ENCODE measurements around the gene UBE3B.

Gene UBE3B

DNA sequence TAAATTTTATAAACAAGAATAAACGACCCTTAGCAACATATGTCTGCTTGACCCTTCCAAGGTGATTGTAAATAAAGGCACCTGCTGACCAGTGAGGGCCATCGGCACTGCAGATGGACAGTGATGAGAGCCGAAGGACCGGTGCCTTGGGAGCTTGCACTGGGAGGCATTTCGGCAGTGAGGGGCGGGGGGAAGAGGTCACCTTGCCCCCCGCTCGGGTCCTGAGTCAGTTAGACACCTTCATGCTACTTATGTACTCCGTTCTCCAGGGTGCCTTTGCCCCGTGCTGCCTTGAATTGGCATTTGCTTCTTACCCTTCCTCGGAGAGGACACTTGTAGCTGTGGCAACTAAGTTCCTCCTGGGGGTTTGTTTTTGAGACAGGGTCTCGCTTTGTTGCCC lies 72.8 kb downstream of the UBE3B start:
- H3K79me1 ChIP-seq (ENCODE audit: low read length), result no peaks in the 10 kb centered on the region
- H3K4me1 ChIP-seq (ENCODE audit: control insufficient read depth, low read depth, low read length), result no peaks in the 10 kb centered on the region
- no peak overlapping the region for H3K18ac ChIP-seq (ENCODE audit: low read length)
- no peak overlapping the region for H2BK120ac ChIP-seq (ENCODE audit: low read depth, low read length)
- no peaks in the 10 kb centered on the region for H3K79me2 ChIP-seq (ENCODE audit: control insufficient read depth, insufficient read depth, low read length)
- H4K8ac ChIP-seq (ENCODE audit: low read depth, low read length), result no peak overlapping the region
- H2BK15ac ChIP-seq (replicated peaks; ENCODE audit: low read depth), result no peak overlapping the region
- no peak overlapping the region for H3K9ac ChIP-seq (ENCODE audit: low read length)
- no peak overlapping the region for H3K4me2 ChIP-seq (ENCODE audit: low read length)
- H3K4me3 ChIP-seq (ENCODE audit: low read length), result no peak overlapping the region
- no peak overlapping the region for H3K4ac ChIP-seq (ENCODE audit: low read depth, low read length)
- WGBS (ENCODE audit: extremely low coverage, insufficient coverage, low lambda C conversion rate), result no CpG with 5 or more reads among the region's 12 CpGs
- no peak overlapping the region for H2AK5ac ChIP-seq (ENCODE audit: low read length)
- no peak overlapping the region for H2BK5ac ChIP-seq (ENCODE audit: low read length)
- H3K27me3 ChIP-seq (ENCODE audit: insufficient read depth, low read length, poor library complexity), result no peaks in the 10 kb centered on the region
- H4K5ac ChIP-seq (ENCODE audit: low read length), result no peak overlapping the region
- no peak overlapping the region for H3K56ac ChIP-seq (ENCODE audit: low read length)
- H3K36me3 ChIP-seq (ENCODE audit: control insufficient read depth, insufficient read depth, low read length), result no peaks in the 10 kb centered on the region
- DNase-seq, result no peak
- no peak overlapping the region for H3K27ac ChIP-seq (ENCODE audit: low read depth, low read length)
- H3K23ac ChIP-seq (ENCODE audit: low read length), result no peak overlapping the region

- Histone ChIP-seq H3K4me2 (ENCODE audit: low read length) (no peak overlapping the region), H3K4me3 (ENCODE audit: low read length) (no peak overlapping the region), H2BK15ac (replicated peaks; ENCODE audit: low read depth) (no peak overlapping the region), H4K8ac (ENCODE audit: low read depth, low read length) (no peak overlapping the region), H3K9ac (ENCODE audit: low read length) (no peak overlapping the region), H3K79me2 (ENCODE audit: control insufficient read depth, insufficient read depth, low read length) (no peaks in the 10 kb centered on the region), H3K4ac (ENCODE audit: low read depth, low read length) (no peak overlapping the region), H3K56ac (ENCODE audit: low read length) (no peak overlapping the region), H2BK5ac (ENCODE audit: low read length) (no peak overlapping the region), H3K18ac (ENCODE audit: low read length) (no peak overlapping the region), H2BK120ac (ENCODE audit: low read depth, low read length) (no peak overlapping the region), H3K27ac (ENCODE audit: low read depth, low read length) (no peak overlapping the region), H4K5ac (ENCODE audit: low read length) (no peak overlapping the region), H3K23ac (ENCODE audit: low read length) (no peak overlapping the region), H3K27me3 (ENCODE audit: insufficient read depth, low read length, poor library complexity) (no peaks in the 10 kb centered on the region), H3K79me1 (ENCODE audit: low read length) (no peaks in the 10 kb centered on the region), H3K36me3 (ENCODE audit: control insufficient read depth, insufficient read depth, low read length) (no peaks in the 10 kb centered on the region), H2AK5ac (ENCODE audit: low read length) (no peak overlapping the region), H3K4me1 (ENCODE audit: control insufficient read depth, low read depth, low read length) (no peaks in the 10 kb centered on the region)
- DNase-seq, result no peak
- no CpG with 5 or more reads among the region's 6 CpGs for WGBS (ENCODE audit: extremely low coverage, insufficient coverage, low lambda C conversion rate)
These were observed 73.7 kb downstream of the UBE3B start for GRCh38 chr12:109551108-109551507.

DNA sequence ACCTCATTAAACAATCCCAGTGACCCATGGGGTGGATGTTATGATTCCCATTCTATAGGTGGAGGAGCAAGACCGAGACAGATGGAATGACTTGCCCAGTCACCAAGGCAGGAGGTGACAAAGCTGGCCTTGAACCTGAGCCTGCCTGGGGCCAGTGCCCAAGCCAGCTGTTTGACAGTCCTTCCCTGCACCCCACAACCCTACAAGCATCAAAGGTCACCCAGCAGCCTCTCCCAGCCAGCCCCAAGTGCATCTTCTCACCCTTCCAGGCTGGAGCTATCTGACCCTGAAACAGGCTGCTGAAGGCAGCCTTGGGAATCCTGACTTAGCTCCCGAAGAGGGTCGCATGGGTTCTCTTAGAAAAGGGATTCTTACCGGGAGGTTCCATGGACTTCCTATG lies 75.5 kb downstream of the UBE3B start:
- Histone ChIP-seq H3K79me1 (ENCODE audit: low read length) (no peaks in the 10 kb centered on the region), H2BK120ac (ENCODE audit: low read depth, low read length) (no peak overlapping the region), H3K4me3 (ENCODE audit: low read length) (no peak overlapping the region), H3K4me1 (ENCODE audit: control insufficient read depth, low read depth, low read length) (no peaks in the 10 kb centered on the region), H3K27me3 (ENCODE audit: insufficient read depth, low read length, poor library complexity) (no peaks in the 10 kb centered on the region), H3K4ac (ENCODE audit: low read depth, low read length) (no peak overlapping the region), H3K4me2 (ENCODE audit: low read length) (no peak overlapping the region), H3K36me3 (ENCODE audit: control insufficient read depth, insufficient read depth, low read length) (no peaks in the 10 kb centered on the region), H3K18ac (ENCODE audit: low read length) (no peak overlapping the region), H3K23ac (ENCODE audit: low read length) (no peak overlapping the region), H2BK15ac (replicated peaks; ENCODE audit: low read depth) (no peak overlapping the region), H2AK5ac (ENCODE audit: low read length) (no peak overlapping the region), H3K56ac (ENCODE audit: low read length) (no peak overlapping the region), H3K79me2 (ENCODE audit: control insufficient read depth, insufficient read depth, low read length) (no peaks in the 10 kb centered on the region), H4K5ac (ENCODE audit: low read length) (no peak overlapping the region), H2BK5ac (ENCODE audit: low read length) (no peak overlapping the region), H3K9ac (ENCODE audit: low read length) (no peak overlapping the region), H3K27ac (ENCODE audit: low read depth, low read length) (no peak overlapping the region), H4K8ac (ENCODE audit: low read depth, low read length) (no peak overlapping the region)
- WGBS (ENCODE audit: extremely low coverage, insufficient coverage, low lambda C conversion rate), result no CpG with 5 or more reads among the region's 4 CpGs
- DNase-seq, result no peak

GRCh38 chr12:109553483-109553882 lies 76.0 kb downstream of the UBE3B start:
- Histone ChIP-seq H2BK120ac (ENCODE audit: low read depth, low read length) (no peak overlapping the region), H3K4me3 (ENCODE audit: low read length) (no peak overlapping the region), H2BK5ac (ENCODE audit: low read length) (no peak overlapping the region), H3K27ac (ENCODE audit: low read depth, low read length) (no peak overlapping the region), H3K9ac (ENCODE audit: low read length) (no peak overlapping the region), H3K4ac (ENCODE audit: low read depth, low read length) (no peak overlapping the region), H3K36me3 (ENCODE audit: control insufficient read depth, insufficient read depth, low read length) (no peaks in the 10 kb centered on the region), H3K4me1 (ENCODE audit: control insufficient read depth, low read depth, low read length) (no peaks in the 10 kb centered on the region), H4K8ac (ENCODE audit: low read depth, low read length) (no peak overlapping the region), H4K5ac (ENCODE audit: low read length) (no peak overlapping the region), H3K79me1 (ENCODE audit: low read length) (no peaks in the 10 kb centered on the region), H2AK5ac (ENCODE audit: low read length) (no peak overlapping the region), H3K18ac (ENCODE audit: low read length) (no peak overlapping the region), H3K27me3 (ENCODE audit: insufficient read depth, low read length, poor library complexity) (no peaks in the 10 kb centered on the region), H3K23ac (ENCODE audit: low read length) (no peak overlapping the region), H3K79me2 (ENCODE audit: control insufficient read depth, insufficient read depth, low read length) (no peaks in the 10 kb centered on the region), H3K56ac (ENCODE audit: low read length) (no peak overlapping the region), H3K4me2 (ENCODE audit: low read length) (no peak overlapping the region), H2BK15ac (replicated peaks; ENCODE audit: low read depth) (no peak overlapping the region)
- no peak for DNase-seq
- no CpG with 5 or more reads among the region's 7 CpGs for WGBS (ENCODE audit: extremely low coverage, insufficient coverage, low lambda C conversion rate)

DNA sequence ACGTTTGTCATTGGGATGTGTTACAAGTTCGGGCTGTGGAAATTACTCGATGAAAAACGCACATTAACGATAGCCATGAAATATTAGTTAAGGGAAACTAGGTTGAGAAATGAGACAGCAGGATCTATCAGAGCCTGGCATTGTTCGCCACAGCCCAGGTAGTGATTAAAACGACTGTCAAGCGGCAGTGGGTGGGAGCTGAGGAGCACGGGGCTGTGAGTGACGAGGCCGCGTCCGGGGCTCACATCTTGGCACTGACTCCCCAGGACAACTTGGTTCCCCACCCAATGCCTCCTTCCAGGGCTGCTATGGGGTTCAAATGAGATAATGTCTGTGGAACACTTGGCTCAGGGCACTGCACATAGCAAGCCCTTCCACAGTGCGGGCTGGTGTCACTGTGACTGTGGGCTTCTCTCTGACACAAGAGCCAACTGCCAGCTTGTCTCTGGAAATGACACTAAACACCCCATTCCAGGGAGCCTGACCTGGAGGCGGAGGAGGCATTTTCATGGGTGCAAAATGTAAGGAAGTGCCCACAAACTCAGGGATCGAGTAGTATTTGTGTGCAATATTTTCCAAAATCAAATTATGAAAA lies 76.6 kb downstream of the UBE3B start:
- Histone ChIP-seq H3K4ac (ENCODE audit: low read depth, low read length) (no peak overlapping the region), H3K4me2 (ENCODE audit: low read length) (no peak overlapping the region), H3K23ac (ENCODE audit: low read length) (no peak overlapping the region), H2BK120ac (ENCODE audit: low read depth, low read length) (no peak overlapping the region), H4K8ac (ENCODE audit: low read depth, low read length) (no peak overlapping the region), H3K36me3 (ENCODE audit: control insufficient read depth, insufficient read depth, low read length) (no peaks in the 10 kb centered on the region), H2BK5ac (ENCODE audit: low read length) (no peak overlapping the region), H3K4me1 (ENCODE audit: control insufficient read depth, low read depth, low read length) (no peaks in the 10 kb centered on the region), H3K4me3 (ENCODE audit: low read length) (no peak overlapping the region), H3K79me1 (ENCODE audit: low read length) (no peaks in the 10 kb centered on the region), H2AK5ac (ENCODE audit: low read length) (no peak overlapping the region), H2BK15ac (replicated peaks; ENCODE audit: low read depth) (no peak overlapping the region), H3K27ac (ENCODE audit: low read depth, low read length) (no peak overlapping the region), H3K79me2 (ENCODE audit: control insufficient read depth, insufficient read depth, low read length) (no peaks in the 10 kb centered on the region), H3K18ac (ENCODE audit: low read length) (no peak overlapping the region), H4K5ac (ENCODE audit: low read length) (no peak overlapping the region), H3K56ac (ENCODE audit: low read length) (no peak overlapping the region), H3K9ac (ENCODE audit: low read length) (no peak overlapping the region), H3K27me3 (ENCODE audit: insufficient read depth, low read length, poor library complexity) (no peaks in the 10 kb centered on the region)
- DNase-seq, result no peak
- WGBS (ENCODE audit: extremely low coverage, insufficient coverage, low lambda C conversion rate), result no CpG with 5 or more reads among the region's 16 CpGs

GRCh38 chr12:109554761-109555160 lies 77.3 kb downstream of the UBE3B start:
- Histone ChIP-seq H3K79me2 (ENCODE audit: control insufficient read depth, insufficient read depth, low read length) (no peaks in the 10 kb centered on the region), H3K18ac (ENCODE audit: low read length) (no peak overlapping the region), H3K56ac (ENCODE audit: low read length) (no peak overlapping the region), H3K27ac (ENCODE audit: low read depth, low read length) (no peak overlapping the region), H3K27me3 (ENCODE audit: insufficient read depth, low read length, poor library complexity) (no peaks in the 10 kb centered on the region), H2BK15ac (replicated peaks; ENCODE audit: low read depth) (no peak overlapping the region), H3K36me3 (ENCODE audit: control insufficient read depth, insufficient read depth, low read length) (no peaks in the 10 kb centered on the region), H2BK5ac (ENCODE audit: low read length) (no peak overlapping the region), H4K5ac (ENCODE audit: low read length) (no peak overlapping the region), H3K9ac (ENCODE audit: low read length) (no peak overlapping the region), H3K4me3 (ENCODE audit: low read length) (no peak overlapping the region), H2BK120ac (ENCODE audit: low read depth, low read length) (no peak overlapping the region), H3K4ac (ENCODE audit: low read depth, low read length) (no peak overlapping the region), H4K8ac (ENCODE audit: low read depth, low read length) (no peak overlapping the region), H3K79me1 (ENCODE audit: low read length) (no peaks in the 10 kb centered on the region), H3K4me2 (ENCODE audit: low read length) (no peak overlapping the region), H3K4me1 (ENCODE audit: control insufficient read depth, low read depth, low read length) (no peaks in the 10 kb centered on the region), H3K23ac (ENCODE audit: low read length) (no peak overlapping the region), H2AK5ac (ENCODE audit: low read length) (no peak overlapping the region)
- WGBS (ENCODE audit: extremely low coverage, insufficient coverage, low lambda C conversion rate), result no CpG with 5 or more reads among the region's 6 CpGs
- no peak for DNase-seq
